SK-N-MC (cell line): Measurements from ENCODE around the gene ANXA3.

Source experiments
- DNase-seq: peaks from one replicate; pipeline ENCODE4 v3.0.0-alpha.2; 2011; ENCODE audit warnings: low read depth, low spot score
- H3K27ac ChIP-seq: fragments of 200-600 bp; sonication (generic); 2 replicates; pipeline ENCODE4 v1.5.1; 2016; ENCODE audit warnings: mixed run types
- H3K36me3 ChIP-seq: fragments of 200-600 bp; sonication (generic); 2 replicates; pipeline ENCODE4 v1.6.1; 2017; ENCODE audit warnings: antibody characterized with exemption, low read length, mixed read lengths; ENCODE audit not compliant: insufficient read depth
- H3K4me3 ChIP-seq: fragments of 200-600 bp; sonication (generic); 2 replicates; pipeline ENCODE4 v1.5.1; 2016
- H3K9ac ChIP-seq: fragments of 200-600 bp; sonication (generic); 2 replicates; pipeline ENCODE4 v1.8.0; 2017; ENCODE audit warnings: mixed run types, mixed read lengths; ENCODE audit not compliant: insufficient read length
- H3K9me3 ChIP-seq: fragments of 200-600 bp; sonication (generic); 2 replicates; pipeline ENCODE4 v1.6.1; 2017; ENCODE audit warnings: low read depth, mild to moderate bottlenecking, antibody characterized with exemption, low read length, moderate library complexity, mixed read lengths
- EZH2 ChIP-seq: fragments of 200-600 bp; sonication (generic); IDR thresholded peaks from one replicate; pipeline ENCODE4 v1.6.1; 2017; ENCODE audit warnings: antibody characterized with exemption
- FOXP2 ChIP-seq: optimal IDR thresholded peaks from 2 replicates; pipeline ENCODE3; 2011; ENCODE audit warnings: mild to moderate bottlenecking, moderate library complexity; ENCODE audit not compliant: insufficient read depth; ENCODE audit errors: extremely low read length, control extremely low read depth
- POLR2AphosphoS5 ChIP-seq: IDR thresholded peaks from 2 replicates; pipeline ENCODE4 v1.6.1; 2012; ENCODE audit warnings: mild to moderate bottlenecking, low read depth, low read length, borderline replicate concordance

The ANXA3 gene

GRCh38 chr4:78648640-78649363 lies 97.2 kb downstream of the ANXA3 start:
- peak overlapping the region; percentile 100; the same call in 1 of the 2 replicates for H3K27ac ChIP-seq
- H3K9me3 ChIP-seq = no peaks in the 10 kb centered on the region

GRCh38 chr4:78650106-78651024 lies 98.8 kb downstream of the ANXA3 start:
- Histone ChIP-seq H3K9ac (no peak overlapping the region), H3K4me3 (no peak overlapping the region), H3K9me3 (no peaks in the 10 kb centered on the region), H3K27ac (peak overlapping the region; percentile 56; the same call in 1 of the 2 replicates), H3K36me3 (no peaks in the 10 kb centered on the region)
- no peak for DNase-seq
- TF ChIP-seq EZH2 (no peak), FOXP2 (no peak), POLR2AphosphoS5 (no peak)

More at GRCh38 chr4:78648640-78649363, 97.2 kb downstream of the ANXA3 start:
- no peaks in the 10 kb centered on the region for H3K36me3 ChIP-seq
- H3K4me3 ChIP-seq = no peak overlapping the region
- H3K9ac ChIP-seq = no peak overlapping the region
- no peak for DNase-seq
- TF ChIP-seq EZH2 (no peak), POLR2AphosphoS5 (no peak), FOXP2 (no peak)

- no peaks in the 10 kb centered on the region for H3K9me3 ChIP-seq
These were observed 99.8 kb downstream of the ANXA3 start for GRCh38 chr4:78651250-78651860.

GRCh38 chr4:78652282-78652876 lies 100.8 kb downstream of the ANXA3 start:
- no peaks in the 10 kb centered on the region for H3K36me3 ChIP-seq
- no peak overlapping the region for H3K27ac ChIP-seq
- H3K9ac ChIP-seq = no peak overlapping the region
- H3K4me3 ChIP-seq = no peak overlapping the region
- DNase-seq = no peak
- H3K9me3 ChIP-seq = no peaks in the 10 kb centered on the region
- no peak for TF ChIP-seq EZH2
- TF ChIP-seq FOXP2 = no peak
- TF ChIP-seq POLR2AphosphoS5 = no peak

More at GRCh38 chr4:78651250-78651860, 99.8 kb downstream of the ANXA3 start:
- TF ChIP-seq POLR2AphosphoS5 (no peak), FOXP2 (no peak), EZH2 (no peak)
- no peak overlapping the region for H3K9ac ChIP-seq
- H3K36me3 ChIP-seq = no peaks in the 10 kb centered on the region
- H3K27ac ChIP-seq = no peak overlapping the region
- no peak for DNase-seq
- H3K4me3 ChIP-seq = no peak overlapping the region

- Histone ChIP-seq H3K4me3 (no peak overlapping the region), H3K9me3 (no peaks in the 10 kb centered on the region), H3K9ac (no peak overlapping the region), H3K27ac (no peak overlapping the region), H3K36me3 (no peaks in the 10 kb centered on the region)
- no peak for DNase-seq
- no peak for TF ChIP-seq EZH2
- no peak for TF ChIP-seq POLR2AphosphoS5
- TF ChIP-seq FOXP2 = no peak
These were observed 102.1 kb downstream of the ANXA3 start for GRCh38 chr4:78653655-78654054.

GRCh38 chr4:78654807-78655206 lies 103.2 kb downstream of the ANXA3 start:
- DNase-seq = no peak
- no peak for TF ChIP-seq POLR2AphosphoS5
- TF ChIP-seq FOXP2 = no peak
- TF ChIP-seq EZH2 = no peak
- Histone ChIP-seq H3K9ac (peak overlapping the region; percentile 45), H3K36me3 (no peaks in the 10 kb centered on the region), H3K9me3 (no peaks in the 10 kb centered on the region), H3K4me3 (peak overlapping the region; percentile 48), H3K27ac (peak overlapping the region; percentile 67)

- TF ChIP-seq FOXP2 (no peak), EZH2 (no peak), POLR2AphosphoS5 (no peak)
- DNase-seq = no peak
- Histone ChIP-seq H3K9me3 (no peaks in the 10 kb centered on the region), H3K27ac (peak overlapping the region; percentile 56), H3K4me3 (no peak overlapping the region), H3K9ac (no peak overlapping the region), H3K36me3 (no peaks in the 10 kb centered on the region)
These were observed 105.4 kb downstream of the ANXA3 start for GRCh38 chr4:78656968-78657445.

- Histone ChIP-seq H3K4me3 (no peak overlapping the region), H3K9ac (no peak overlapping the region), H3K36me3 (no peaks in the 10 kb centered on the region), H3K9me3 (no peaks in the 10 kb centered on the region), H3K27ac (no peak overlapping the region)
- no peak for DNase-seq
- TF ChIP-seq FOXP2 (no peak), POLR2AphosphoS5 (no peak), EZH2 (no peak)
These were observed 107.7 kb downstream of the ANXA3 start for GRCh38 chr4:78659264-78659663.
